WTC11 (cell line): Measurements from ENCODE around the gene ABHD16B. TPM values are rescaled to one million over a fixed set of nuclear protein-coding genes. Genes with fewer than 3 reads are reported as not detected.

ENCODE experiments used
- CREB1 ChIP-seq: sonication (generic); formaldehyde crosslinking; IDR thresholded peaks from 2 replicates; pipeline ENCODE4 v1.8.0; 2023; ENCODE audit warnings: mild to moderate bottlenecking, missing genetic modification reagents
- EMX1 ChIP-seq: fragments of 250-450 bp; sonication (Bioruptor Pico); IDR thresholded peaks from 2 replicates; pipeline ENCODE4 v1.8.0; 2021; ENCODE audit warnings: mild to moderate bottlenecking
- ESRRA ChIP-seq: sonication (generic); formaldehyde crosslinking; IDR thresholded peaks from 2 replicates; pipeline ENCODE4 v1.8.1; 2022; ENCODE audit warnings: mild to moderate bottlenecking, missing genetic modification reagents, borderline replicate concordance
- ETV6 ChIP-seq: sonication (generic); formaldehyde crosslinking; IDR thresholded peaks from 2 replicates; pipeline ENCODE4 v1.8.1; 2022; ENCODE audit warnings: mild to moderate bottlenecking, missing genetic modification reagents
- FOXJ3 ChIP-seq: sonication (generic); formaldehyde crosslinking; IDR thresholded peaks from 2 replicates; pipeline ENCODE4 v1.9.0; 2021; ENCODE audit warnings: missing genetic modification reagents, mild to moderate bottlenecking, borderline replicate concordance
- GABPB1 ChIP-seq: sonication (generic); formaldehyde crosslinking; IDR thresholded peaks from 2 replicates; pipeline ENCODE4 v1.8.1; 2023; ENCODE audit warnings: mild to moderate bottlenecking, missing genetic modification reagents
- HMGA2 ChIP-seq: fragments of 250-450 bp; sonication (Bioruptor Pico); IDR thresholded peaks from 2 replicates; pipeline ENCODE4 v1.4.0; 2021; ENCODE audit warnings: mild to moderate bottlenecking, moderate library complexity
- JUN ChIP-seq: sonication (generic); formaldehyde crosslinking; IDR thresholded peaks from 2 replicates; pipeline ENCODE4 v1.8.0; 2023; ENCODE audit warnings: mild to moderate bottlenecking, missing genetic modification reagents
- MYBL2 ChIP-seq: sonication (generic); formaldehyde crosslinking; IDR thresholded peaks from 2 replicates; pipeline ENCODE4 v1.8.1; 2023; ENCODE audit warnings: mild to moderate bottlenecking, moderate library complexity, missing genetic modification reagents
- NFYB ChIP-seq: sonication (generic); formaldehyde crosslinking; conservative IDR thresholded peaks from 2 replicates; pipeline ENCODE4 v1.8.0; 2022; ENCODE audit warnings: low read depth, missing genetic modification reagents
- NR1H2 ChIP-seq: sonication (generic); formaldehyde crosslinking; IDR thresholded peaks from 2 replicates; pipeline ENCODE4 v1.9.0; 2021; ENCODE audit warnings: mild to moderate bottlenecking, moderate library complexity, missing genetic modification reagents
- NR2C2 ChIP-seq: sonication (generic); formaldehyde crosslinking; IDR thresholded peaks from 2 replicates; pipeline ENCODE4 v1.8.0; 2022; ENCODE audit warnings: mild to moderate bottlenecking, missing genetic modification reagents
- RELA ChIP-seq: sonication (generic); formaldehyde crosslinking; IDR thresholded peaks from 2 replicates; pipeline ENCODE4 v1.8.1; 2022; ENCODE audit warnings: missing genetic modification reagents, mild to moderate bottlenecking, borderline replicate concordance
- RORB ChIP-seq: fragments of 250-450 bp; sonication (Bioruptor Pico); IDR thresholded peaks from 2 replicates; pipeline ENCODE4 v1.9.0; 2021; ENCODE audit warnings: mild to moderate bottlenecking
- SMAD4 ChIP-seq: sonication (generic); formaldehyde crosslinking; IDR thresholded peaks from 2 replicates; pipeline ENCODE4 v1.8.0; 2022; ENCODE audit warnings: mild to moderate bottlenecking, missing genetic modification reagents
- SOX15 ChIP-seq: fragments of 250-450 bp; sonication (Bioruptor Pico); IDR thresholded peaks from 2 replicates; pipeline ENCODE4 v1.9.0; 2021; ENCODE audit warnings: mild to moderate bottlenecking
- ZNF121 ChIP-seq: sonication (generic); formaldehyde crosslinking; IDR thresholded peaks from 2 replicates; pipeline ENCODE4 v1.8.0; 2023; ENCODE audit warnings: missing genetic modification reagents
- ZNF317 ChIP-seq: sonication (generic); formaldehyde crosslinking; IDR thresholded peaks from 2 replicates; pipeline ENCODE4 v1.8.1; 2023; ENCODE audit warnings: low read depth, mild to moderate bottlenecking, moderate library complexity, missing genetic modification reagents, borderline replicate concordance
- ZNF396 ChIP-seq: fragments of 250-450 bp; sonication (Bioruptor Pico); IDR thresholded peaks from 2 replicates; pipeline ENCODE4 v1.8.0; 2021; ENCODE audit warnings: mild to moderate bottlenecking, moderate library complexity, borderline replicate concordance
- ZNF416 ChIP-seq: fragments of 250-450 bp; sonication (Bioruptor Pico); IDR thresholded peaks from 2 replicates; pipeline ENCODE4 v1.9.0; 2021; ENCODE audit warnings: mild to moderate bottlenecking, inconsistent platforms
- total RNA-seq: library from RNA; stranded (reverse); gene quantifications from 3 replicates; pipeline ENCODE4 v1.2.3, GENCODE V29; 2021
- TF ChIP-seq, protein P1 (sequence below): sonication (generic); formaldehyde crosslinking; IDR thresholded peaks from 2 replicates; pipeline ENCODE4 v1.8.1; 2023; ENCODE audit warnings: mild to moderate bottlenecking, moderate library complexity, missing genetic modification reagents
- TF ChIP-seq, protein P2 (sequence below): sonication (generic); formaldehyde crosslinking; IDR thresholded peaks from 2 replicates; pipeline ENCODE4 v1.8.1; 2023; ENCODE audit warnings: mild to moderate bottlenecking, missing genetic modification reagents
- TF ChIP-seq, protein P3 (sequence below): sonication (generic); formaldehyde crosslinking; IDR thresholded peaks from 2 replicates; pipeline ENCODE4 v1.8.1; 2022; ENCODE audit warnings: low read depth, missing genetic modification reagents, borderline replicate concordance
- TF ChIP-seq, protein P4 (sequence below): sonication (generic); formaldehyde crosslinking; IDR thresholded peaks from 2 replicates; pipeline ENCODE4 v1.8.0; 2022; ENCODE audit warnings: mild to moderate bottlenecking, missing genetic modification reagents
- TF ChIP-seq, protein P5 (sequence below): sonication (generic); formaldehyde crosslinking; IDR thresholded peaks from 2 replicates; pipeline ENCODE4 v1.8.0; 2022; ENCODE audit warnings: mild to moderate bottlenecking, missing genetic modification reagents
- TF ChIP-seq, protein P6 (sequence below): sonication (generic); formaldehyde crosslinking; IDR thresholded peaks from 2 replicates; pipeline ENCODE4 v1.8.0; 2023; ENCODE audit warnings: missing genetic modification reagents, mild to moderate bottlenecking, borderline replicate concordance
- TF ChIP-seq, protein P7 (sequence below): sonication (generic); formaldehyde crosslinking; IDR thresholded peaks from 2 replicates; pipeline ENCODE4 v1.8.1; 2023; ENCODE audit warnings: mild to moderate bottlenecking, missing genetic modification reagents

The ABHD16B gene
- total RNA-seq, 1 experiment from 2014 or later: 0.11 TPM

DNA sequence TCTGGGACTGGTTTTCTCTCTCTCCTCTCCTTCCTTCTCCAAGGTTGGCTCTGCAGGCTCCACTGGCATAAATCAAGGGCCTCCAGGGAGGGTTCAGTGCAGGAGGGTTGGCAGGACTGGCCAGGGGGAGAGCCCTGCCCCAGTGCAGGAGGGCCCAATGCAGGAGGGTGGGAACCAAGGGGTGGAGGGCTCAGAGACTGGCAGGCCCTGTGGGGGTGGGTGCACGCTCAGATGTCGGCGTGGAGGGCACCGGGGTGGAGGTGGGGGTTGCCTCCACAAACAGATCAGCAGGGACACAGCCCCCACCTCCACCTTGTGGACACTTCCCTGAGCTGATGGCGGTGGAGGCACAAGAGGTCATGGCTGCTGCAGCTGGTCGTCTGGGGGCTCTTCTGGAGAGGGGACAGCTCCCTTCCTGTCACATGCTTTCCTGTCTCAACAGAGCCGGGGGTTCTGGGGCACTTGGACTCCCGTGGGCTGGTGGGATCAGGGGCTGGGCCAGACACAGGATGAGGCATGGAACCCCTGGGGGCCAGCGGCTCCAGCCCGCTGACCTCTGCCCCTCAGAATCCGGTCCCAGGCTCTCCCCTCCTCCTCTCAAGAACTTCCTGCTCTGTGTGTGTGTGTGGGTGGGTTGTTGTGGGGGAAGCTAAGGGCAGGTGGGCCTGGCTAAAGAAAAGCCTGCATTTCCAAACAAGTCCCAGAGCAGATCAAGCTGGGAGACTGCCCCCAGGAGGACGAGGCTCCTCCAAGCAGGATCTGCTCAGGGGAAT is 2.7 kb upstream of the ABHD16B start (continued):
- TF ChIP-seq JUN (CRISPR knock-in tag) (no peak), SMAD4 (no peak), SOX15 (CRISPR knock-in tag) (no peak), ZNF317 (CRISPR knock-in tag) (no peak), RELA (CRISPR knock-in tag) (no peak), GABPB1 (CRISPR knock-in tag) (0 out of 2 replicates have a peak, but pooled peaks have one; percentile 19), ETV6 (CRISPR knock-in tag) (no peak), NR2C2 (CRISPR knock-in tag) (no peak), NFYB (CRISPR knock-in tag) (no peak), EMX1 (peak; percentile 30; the same call in 1 of the 2 replicates), FOXJ3 (CRISPR knock-in tag) (no peak), ESRRA (CRISPR knock-in tag) (no peak), MYBL2 (CRISPR knock-in tag) (no peak), ZNF416 (CRISPR knock-in tag) (no peak; the same call in 1 of the 2 replicates), CREB1 (CRISPR knock-in tag) (no peak), NR1H2 (no peak), HMGA2 (CRISPR knock-in tag) (no peak), ZNF121 (CRISPR knock-in tag) (no peak), RORB (CRISPR knock-in tag) (no peak), ZNF396 (CRISPR knock-in tag) (no peak)
- TF ChIP-seq, protein P1, sequence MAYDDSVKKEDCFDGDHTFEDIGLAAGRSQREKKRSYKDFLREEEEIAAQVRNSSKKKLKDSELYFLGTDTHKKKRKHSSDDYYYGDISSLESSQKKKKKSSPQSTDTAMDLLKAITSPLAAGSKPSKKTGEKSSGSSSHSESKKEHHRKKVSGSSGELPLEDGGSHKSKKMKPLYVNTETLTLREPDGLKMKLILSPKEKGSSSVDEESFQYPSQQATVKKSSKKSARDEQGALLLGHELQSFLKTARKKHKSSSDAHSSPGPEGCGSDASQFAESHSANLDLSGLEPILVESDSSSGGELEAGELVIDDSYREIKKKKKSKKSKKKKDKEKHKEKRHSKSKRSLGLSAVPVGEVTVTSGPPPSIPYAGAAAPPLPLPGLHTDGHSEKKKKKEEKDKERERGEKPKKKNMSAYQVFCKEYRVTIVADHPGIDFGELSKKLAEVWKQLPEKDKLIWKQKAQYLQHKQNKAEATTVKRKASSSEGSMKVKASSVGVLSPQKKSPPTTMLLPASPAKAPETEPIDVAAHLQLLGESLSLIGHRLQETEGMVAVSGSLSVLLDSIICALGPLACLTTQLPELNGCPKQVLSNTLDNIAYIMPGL (CRISPR knock-in tag): no peak
- TF ChIP-seq, protein P2, sequence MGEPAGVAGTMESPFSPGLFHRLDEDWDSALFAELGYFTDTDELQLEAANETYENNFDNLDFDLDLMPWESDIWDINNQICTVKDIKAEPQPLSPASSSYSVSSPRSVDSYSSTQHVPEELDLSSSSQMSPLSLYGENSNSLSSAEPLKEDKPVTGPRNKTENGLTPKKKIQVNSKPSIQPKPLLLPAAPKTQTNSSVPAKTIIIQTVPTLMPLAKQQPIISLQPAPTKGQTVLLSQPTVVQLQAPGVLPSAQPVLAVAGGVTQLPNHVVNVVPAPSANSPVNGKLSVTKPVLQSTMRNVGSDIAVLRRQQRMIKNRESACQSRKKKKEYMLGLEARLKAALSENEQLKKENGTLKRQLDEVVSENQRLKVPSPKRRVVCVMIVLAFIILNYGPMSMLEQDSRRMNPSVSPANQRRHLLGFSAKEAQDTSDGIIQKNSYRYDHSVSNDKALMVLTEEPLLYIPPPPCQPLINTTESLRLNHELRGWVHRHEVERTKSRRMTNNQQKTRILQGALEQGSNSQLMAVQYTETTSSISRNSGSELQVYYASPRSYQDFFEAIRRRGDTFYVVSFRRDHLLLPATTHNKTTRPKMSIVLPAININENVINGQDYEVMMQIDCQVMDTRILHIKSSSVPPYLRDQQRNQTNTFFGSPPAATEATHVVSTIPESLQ (CRISPR knock-in tag): no peak
- TF ChIP-seq, protein P3, sequence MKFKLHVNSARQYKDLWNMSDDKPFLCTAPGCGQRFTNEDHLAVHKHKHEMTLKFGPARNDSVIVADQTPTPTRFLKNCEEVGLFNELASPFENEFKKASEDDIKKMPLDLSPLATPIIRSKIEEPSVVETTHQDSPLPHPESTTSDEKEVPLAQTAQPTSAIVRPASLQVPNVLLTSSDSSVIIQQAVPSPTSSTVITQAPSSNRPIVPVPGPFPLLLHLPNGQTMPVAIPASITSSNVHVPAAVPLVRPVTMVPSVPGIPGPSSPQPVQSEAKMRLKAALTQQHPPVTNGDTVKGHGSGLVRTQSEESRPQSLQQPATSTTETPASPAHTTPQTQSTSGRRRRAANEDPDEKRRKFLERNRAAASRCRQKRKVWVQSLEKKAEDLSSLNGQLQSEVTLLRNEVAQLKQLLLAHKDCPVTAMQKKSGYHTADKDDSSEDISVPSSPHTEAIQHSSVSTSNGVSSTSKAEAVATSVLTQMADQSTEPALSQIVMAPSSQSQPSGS (CRISPR knock-in tag): no peak
- TF ChIP-seq, protein P4, sequence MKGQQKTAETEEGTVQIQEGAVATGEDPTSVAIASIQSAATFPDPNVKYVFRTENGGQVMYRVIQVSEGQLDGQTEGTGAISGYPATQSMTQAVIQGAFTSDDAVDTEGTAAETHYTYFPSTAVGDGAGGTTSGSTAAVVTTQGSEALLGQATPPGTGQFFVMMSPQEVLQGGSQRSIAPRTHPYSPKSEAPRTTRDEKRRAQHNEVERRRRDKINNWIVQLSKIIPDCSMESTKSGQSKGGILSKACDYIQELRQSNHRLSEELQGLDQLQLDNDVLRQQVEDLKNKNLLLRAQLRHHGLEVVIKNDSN: peak; percentile 59; the same call in 1 of the 2 replicates
- TF ChIP-seq, protein P5, sequence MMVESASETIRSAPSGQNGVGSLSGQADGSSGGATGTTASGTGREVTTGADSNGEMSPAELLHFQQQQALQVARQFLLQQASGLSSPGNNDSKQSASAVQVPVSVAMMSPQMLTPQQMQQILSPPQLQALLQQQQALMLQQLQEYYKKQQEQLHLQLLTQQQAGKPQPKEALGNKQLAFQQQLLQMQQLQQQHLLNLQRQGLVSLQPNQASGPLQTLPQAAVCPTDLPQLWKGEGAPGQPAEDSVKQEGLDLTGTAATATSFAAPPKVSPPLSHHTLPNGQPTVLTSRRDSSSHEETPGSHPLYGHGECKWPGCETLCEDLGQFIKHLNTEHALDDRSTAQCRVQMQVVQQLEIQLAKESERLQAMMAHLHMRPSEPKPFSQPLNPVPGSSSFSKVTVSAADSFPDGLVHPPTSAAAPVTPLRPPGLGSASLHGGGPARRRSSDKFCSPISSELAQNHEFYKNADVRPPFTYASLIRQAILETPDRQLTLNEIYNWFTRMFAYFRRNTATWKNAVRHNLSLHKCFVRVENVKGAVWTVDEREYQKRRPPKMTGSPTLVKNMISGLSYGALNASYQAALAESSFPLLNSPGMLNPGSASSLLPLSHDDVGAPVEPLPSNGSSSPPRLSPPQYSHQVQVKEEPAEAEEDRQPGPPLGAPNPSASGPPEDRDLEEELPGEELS: peak; percentile 62; the same call in 1 of the 2 replicates
- TF ChIP-seq, protein P6, sequence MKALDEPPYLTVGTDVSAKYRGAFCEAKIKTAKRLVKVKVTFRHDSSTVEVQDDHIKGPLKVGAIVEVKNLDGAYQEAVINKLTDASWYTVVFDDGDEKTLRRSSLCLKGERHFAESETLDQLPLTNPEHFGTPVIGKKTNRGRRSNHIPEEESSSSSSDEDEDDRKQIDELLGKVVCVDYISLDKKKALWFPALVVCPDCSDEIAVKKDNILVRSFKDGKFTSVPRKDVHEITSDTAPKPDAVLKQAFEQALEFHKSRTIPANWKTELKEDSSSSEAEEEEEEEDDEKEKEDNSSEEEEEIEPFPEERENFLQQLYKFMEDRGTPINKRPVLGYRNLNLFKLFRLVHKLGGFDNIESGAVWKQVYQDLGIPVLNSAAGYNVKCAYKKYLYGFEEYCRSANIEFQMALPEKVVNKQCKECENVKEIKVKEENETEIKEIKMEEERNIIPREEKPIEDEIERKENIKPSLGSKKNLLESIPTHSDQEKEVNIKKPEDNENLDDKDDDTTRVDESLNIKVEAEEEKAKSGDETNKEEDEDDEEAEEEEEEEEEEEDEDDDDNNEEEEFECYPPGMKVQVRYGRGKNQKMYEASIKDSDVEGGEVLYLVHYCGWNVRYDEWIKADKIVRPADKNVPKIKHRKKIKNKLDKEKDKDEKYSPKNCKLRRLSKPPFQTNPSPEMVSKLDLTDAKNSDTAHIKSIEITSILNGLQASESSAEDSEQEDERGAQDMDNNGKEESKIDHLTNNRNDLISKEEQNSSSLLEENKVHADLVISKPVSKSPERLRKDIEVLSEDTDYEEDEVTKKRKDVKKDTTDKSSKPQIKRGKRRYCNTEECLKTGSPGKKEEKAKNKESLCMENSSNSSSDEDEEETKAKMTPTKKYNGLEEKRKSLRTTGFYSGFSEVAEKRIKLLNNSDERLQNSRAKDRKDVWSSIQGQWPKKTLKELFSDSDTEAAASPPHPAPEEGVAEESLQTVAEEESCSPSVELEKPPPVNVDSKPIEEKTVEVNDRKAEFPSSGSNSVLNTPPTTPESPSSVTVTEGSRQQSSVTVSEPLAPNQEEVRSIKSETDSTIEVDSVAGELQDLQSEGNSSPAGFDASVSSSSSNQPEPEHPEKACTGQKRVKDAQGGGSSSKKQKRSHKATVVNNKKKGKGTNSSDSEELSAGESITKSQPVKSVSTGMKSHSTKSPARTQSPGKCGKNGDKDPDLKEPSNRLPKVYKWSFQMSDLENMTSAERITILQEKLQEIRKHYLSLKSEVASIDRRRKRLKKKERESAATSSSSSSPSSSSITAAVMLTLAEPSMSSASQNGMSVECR (CRISPR knock-in tag): no peak
- TF ChIP-seq, protein P7, sequence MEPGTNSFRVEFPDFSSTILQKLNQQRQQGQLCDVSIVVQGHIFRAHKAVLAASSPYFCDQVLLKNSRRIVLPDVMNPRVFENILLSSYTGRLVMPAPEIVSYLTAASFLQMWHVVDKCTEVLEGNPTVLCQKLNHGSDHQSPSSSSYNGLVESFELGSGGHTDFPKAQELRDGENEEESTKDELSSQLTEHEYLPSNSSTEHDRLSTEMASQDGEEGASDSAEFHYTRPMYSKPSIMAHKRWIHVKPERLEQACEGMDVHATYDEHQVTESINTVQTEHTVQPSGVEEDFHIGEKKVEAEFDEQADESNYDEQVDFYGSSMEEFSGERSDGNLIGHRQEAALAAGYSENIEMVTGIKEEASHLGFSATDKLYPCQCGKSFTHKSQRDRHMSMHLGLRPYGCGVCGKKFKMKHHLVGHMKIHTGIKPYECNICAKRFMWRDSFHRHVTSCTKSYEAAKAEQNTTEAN (CRISPR knock-in tag): no peak
